Transverse colon (tissue), 4 donors: ENCODE data around the gene PNPLA2.

ENCODE experiments used
- EP300 ChIP-seq: sonication (generic); formaldehyde crosslinking; IDR thresholded peaks from one replicate; pipeline ENCODE4 v1.6.1; 2017; ENCODE audit warnings: antibody characterized with exemption, low read depth
- POLR2A ChIP-seq: fragments of 450-650 bp; IDR thresholded peaks from one replicate; pipeline ENCODE4 v1.6.1; 2016; ENCODE audit warnings: antibody characterized with exemption, mild to moderate bottlenecking, moderate library complexity
- POLR2AphosphoS5 ChIP-seq, 3 donors: sonication (generic); formaldehyde crosslinking; IDR thresholded peaks; one replicate each; pipeline ENCODE4 v1.6.1; 2016; ENCODE audit warnings: antibody characterized with exemption in 3 of 3
- TF ChIP-seq, protein P1 (sequence below), 5 experiments: fragments of 200-600 bp in 3 of 5; fragments of 450-650 bp in 2 of 5; sonication (generic) in 3 of 5; IDR thresholded peaks; 1 replicate in 2 of 5; 2 replicates in 3 of 5; pipeline ENCODE4 v1.5.1; 2016 to 2017; ENCODE audit warnings: antibody characterized with exemption in 5 of 5, inconsistent platforms in 3 of 5, mild to moderate bottlenecking in 2 of 5, moderate library complexity in 1 of 5

DNA sequence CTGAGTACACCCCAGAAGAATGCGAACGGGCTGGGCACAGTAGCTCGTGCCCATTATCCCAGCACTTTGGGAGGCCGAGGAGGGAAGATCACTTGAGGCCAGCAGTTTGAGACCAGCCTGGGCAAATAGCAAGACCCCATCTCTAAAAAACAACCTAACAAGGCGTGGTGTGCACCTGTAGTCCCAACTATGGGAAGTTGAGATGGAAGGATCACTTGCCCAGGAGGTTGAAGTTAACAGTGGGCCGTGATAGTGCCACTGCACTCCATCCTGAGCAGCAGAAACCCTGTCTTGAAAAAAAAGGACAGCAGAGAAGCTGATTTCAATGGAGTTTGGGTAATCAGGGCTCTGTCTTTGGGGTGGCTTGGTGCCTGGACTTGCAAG lies 5.7 kb upstream of the PNPLA2 start:
- TF ChIP-seq, protein P1, sequence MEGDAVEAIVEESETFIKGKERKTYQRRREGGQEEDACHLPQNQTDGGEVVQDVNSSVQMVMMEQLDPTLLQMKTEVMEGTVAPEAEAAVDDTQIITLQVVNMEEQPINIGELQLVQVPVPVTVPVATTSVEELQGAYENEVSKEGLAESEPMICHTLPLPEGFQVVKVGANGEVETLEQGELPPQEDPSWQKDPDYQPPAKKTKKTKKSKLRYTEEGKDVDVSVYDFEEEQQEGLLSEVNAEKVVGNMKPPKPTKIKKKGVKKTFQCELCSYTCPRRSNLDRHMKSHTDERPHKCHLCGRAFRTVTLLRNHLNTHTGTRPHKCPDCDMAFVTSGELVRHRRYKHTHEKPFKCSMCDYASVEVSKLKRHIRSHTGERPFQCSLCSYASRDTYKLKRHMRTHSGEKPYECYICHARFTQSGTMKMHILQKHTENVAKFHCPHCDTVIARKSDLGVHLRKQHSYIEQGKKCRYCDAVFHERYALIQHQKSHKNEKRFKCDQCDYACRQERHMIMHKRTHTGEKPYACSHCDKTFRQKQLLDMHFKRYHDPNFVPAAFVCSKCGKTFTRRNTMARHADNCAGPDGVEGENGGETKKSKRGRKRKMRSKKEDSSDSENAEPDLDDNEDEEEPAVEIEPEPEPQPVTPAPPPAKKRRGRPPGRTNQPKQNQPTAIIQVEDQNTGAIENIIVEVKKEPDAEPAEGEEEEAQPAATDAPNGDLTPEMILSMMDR (IDR thresholded peaks at IDR 0.05), result no peak
- TF ChIP-seq POLR2A, result no peak
- no peak for TF ChIP-seq POLR2AphosphoS5 (IDR thresholded peaks at IDR 0.05)
- no peak for TF ChIP-seq EP300
